Endodermal cell (in vitro differentiated cells): ENCODE results near the gene ZNF487. TPM values are rescaled to one million over a fixed set of nuclear protein-coding genes. Genes with fewer than 3 reads are reported as not detected.

Experiments
- DNase-seq: peaks from one replicate; pipeline ENCODE4 v3.0.0-alpha.2; 2017
- H3K27ac ChIP-seq: 2 replicates; pipeline ENCODE4 v1.5.1; 2013; ENCODE audit warnings: mild to moderate bottlenecking, low read depth, low read length, moderate library complexity
- H3K27me3 ChIP-seq: 2 replicates; pipeline ENCODE4 v1.6.1; 2013; ENCODE audit warnings: mild to moderate bottlenecking, low read length, moderate library complexity; ENCODE audit not compliant: insufficient read depth, control insufficient read depth, poor library complexity, severe bottlenecking
- H3K36me3 ChIP-seq: 2 replicates; pipeline ENCODE4 v1.7.0; 2013; ENCODE audit warnings: mild to moderate bottlenecking, low read length, moderate library complexity; ENCODE audit not compliant: control insufficient read depth, insufficient read depth
- H3K4me1 ChIP-seq: one replicate; pipeline ENCODE4 v1.7.0; 2013; ENCODE audit warnings: low read length; ENCODE audit not compliant: control insufficient read depth, insufficient read depth
- H3K4me3 ChIP-seq: 2 replicates; pipeline ENCODE4 v1.5.1; 2013; ENCODE audit warnings: mild to moderate bottlenecking, low read length, moderate library complexity
- H3K9ac ChIP-seq: 2 replicates; pipeline ENCODE4 v1.6.1; 2013; ENCODE audit warnings: mild to moderate bottlenecking, low read length, moderate library complexity; ENCODE audit not compliant: poor library complexity, severe bottlenecking; ENCODE audit errors: extremely low read depth
- H3K9me3 ChIP-seq: 2 replicates; pipeline ENCODE4 v1.6.1; 2013; ENCODE audit warnings: mild to moderate bottlenecking, low read length, moderate library complexity; ENCODE audit not compliant: control insufficient read depth
- H3K27ac Mint-ChIP-seq: 2 replicates; pipeline ENCODE4 v1.8.0; 2020; ENCODE audit warnings: mixed read lengths
- H3K27me3 Mint-ChIP-seq: 2 replicates; pipeline ENCODE4 v1.8.0; 2021; ENCODE audit warnings: mild to moderate bottlenecking, mixed read lengths; ENCODE audit not compliant: insufficient read depth
- H3K36me3 Mint-ChIP-seq: 2 replicates; pipeline ENCODE4 v1.8.0; 2020; ENCODE audit warnings: low read depth, mixed read lengths
- H3K4me1 Mint-ChIP-seq: 2 replicates; pipeline ENCODE4 v1.8.0; 2020; ENCODE audit warnings: mixed read lengths
- H3K4me3 Mint-ChIP-seq: 2 replicates; pipeline ENCODE4 v1.8.0; 2020; ENCODE audit warnings: mild to moderate bottlenecking, moderate library complexity, mixed read lengths
- H3K9me3 Mint-ChIP-seq: 2 replicates; pipeline ENCODE4 v1.8.0; 2020; ENCODE audit warnings: mild to moderate bottlenecking, mixed read lengths
- CTCF ChIP-seq: fragments of 200-600 bp; sonication (generic); conservative IDR thresholded peaks from 2 replicates; pipeline ENCODE4 v1.5.0; 2021; ENCODE audit warnings: antibody characterized with exemption, mild to moderate bottlenecking
- WGBS, 2 experiments: methylation state at CpG; one replicate each; pipeline versions ENCODE4 v1.1.5 to v1.1.7; 2013; ENCODE audit warnings: missing lambda C conversion rate in 2 of 2, mixed read lengths in 1 of 2; ENCODE audit not compliant: insufficient coverage in 1 of 2, insufficient read length in 1 of 2; 5-methylcytosine and 5-hydroxymethylcytosine counted together
- total RNA-seq, 2 donors: library from RNA; stranded (reverse); fragmentation: NEBNext Ultra II Directional in 1 of 2; extraction: Animal tissue kit (Norgen Biotek cat#: 25700) in 1 of 2; gene quantifications; 2 replicates in 1 of 2; 3 replicates in 1 of 2; pipeline ENCODE4 v1.2.1, GENCODE V29; 2021

The ZNF487 gene
- total RNA-seq, 2 donors from 2014 or later: 3.8 to 6.6 TPM

GRCh38 chr10:43409385-43410109 is 27.4 kb upstream of the ZNF487 start:
- 67 to 74% methylated on average over 33 to 46 of the region's 46 CpGs for WGBS, 2 experiments
- peaks cover 4% of the 10 kb centered on the region for H3K36me3 Mint-ChIP-seq
- H3K9me3 Mint-ChIP-seq: no peaks in the 10 kb centered on the region
- H3K9me3 ChIP-seq: no peaks in the 10 kb centered on the region
- H3K4me1 ChIP-seq: peaks cover 4% of the 10 kb centered on the region
- H3K27me3 ChIP-seq: no peaks in the 10 kb centered on the region
- peak overlapping the region; percentile 99 for H3K27ac Mint-ChIP-seq
- H3K27ac ChIP-seq: peak overlapping the region; percentile 3
- peak overlapping the region; percentile 93 for H3K4me3 Mint-ChIP-seq
- peaks cover 6% of the 10 kb centered on the region for H3K4me1 Mint-ChIP-seq
- peaks cover 5% of the 10 kb centered on the region for H3K36me3 ChIP-seq
- DNase-seq: no peak
- H3K27me3 Mint-ChIP-seq: no peaks in the 10 kb centered on the region
- no peak for TF ChIP-seq CTCF
- peak overlapping the region; percentile 82 for H3K4me3 ChIP-seq
- H3K9ac ChIP-seq: peak overlapping the region; percentile 62

GRCh38 chr10:43410345-43410744 is 26.6 kb upstream of the ZNF487 start:
- Mint-ChIP-seq H3K4me1 (peaks cover 2% of the 10 kb centered on the region), H3K27ac (no peak overlapping the region)
- H3K4me3 ChIP-seq: no peak overlapping the region

GRCh38 chr10:43411536-43411935 is 25.4 kb upstream of the ZNF487 start:
- TF ChIP-seq CTCF: no peak

More at GRCh38 chr10:43410345-43410744, 26.6 kb upstream of the ZNF487 start:
- Histone ChIP-seq H3K27me3 (no peaks in the 10 kb centered on the region), H3K27ac (no peak overlapping the region), H3K4me1 (peaks cover 4% of the 10 kb centered on the region), H3K9ac (no peak overlapping the region), H3K36me3 (no peaks in the 10 kb centered on the region), H3K9me3 (no peaks in the 10 kb centered on the region)
- WGBS, 2 experiments: 96 to 98% methylated on average over 14 of the region's 14 CpGs
- Mint-ChIP-seq H3K9me3 (no peaks in the 10 kb centered on the region), H3K27me3 (no peaks in the 10 kb centered on the region), H3K36me3 (no peaks in the 10 kb centered on the region), H3K4me3 (peak overlapping the region; percentile 93)
- DNase-seq: no peak
- no peak for TF ChIP-seq CTCF

More at GRCh38 chr10:43411536-43411935, 25.4 kb upstream of the ZNF487 start:
- no peak overlapping the region for H3K27ac Mint-ChIP-seq
- Histone ChIP-seq H3K27ac (no peak overlapping the region), H3K4me1 (no peaks in the 10 kb centered on the region), H3K27me3 (no peaks in the 10 kb centered on the region), H3K9me3 (no peaks in the 10 kb centered on the region), H3K36me3 (no peaks in the 10 kb centered on the region), H3K9ac (no peak overlapping the region), H3K4me3 (no peak overlapping the region)
- H3K9me3 Mint-ChIP-seq: no peaks in the 10 kb centered on the region
- no peaks in the 10 kb centered on the region for H3K36me3 Mint-ChIP-seq
- 86 to 96% methylated on average over 2 of the region's 2 CpGs for WGBS, 2 experiments
- H3K4me3 Mint-ChIP-seq: no peak overlapping the region
- H3K27me3 Mint-ChIP-seq: no peaks in the 10 kb centered on the region
- H3K4me1 Mint-ChIP-seq: peaks cover 2% of the 10 kb centered on the region
- DNase-seq: no peak
